ENCODE data around the gene TMEM158. TPM values are rescaled to one million over a fixed set of nuclear protein-coding genes. Genes with fewer than 3 reads are reported as not detected.

TMEM158 gene
- total RNA-seq, 2 experiments from 2014 or later = not detected

DNA sequence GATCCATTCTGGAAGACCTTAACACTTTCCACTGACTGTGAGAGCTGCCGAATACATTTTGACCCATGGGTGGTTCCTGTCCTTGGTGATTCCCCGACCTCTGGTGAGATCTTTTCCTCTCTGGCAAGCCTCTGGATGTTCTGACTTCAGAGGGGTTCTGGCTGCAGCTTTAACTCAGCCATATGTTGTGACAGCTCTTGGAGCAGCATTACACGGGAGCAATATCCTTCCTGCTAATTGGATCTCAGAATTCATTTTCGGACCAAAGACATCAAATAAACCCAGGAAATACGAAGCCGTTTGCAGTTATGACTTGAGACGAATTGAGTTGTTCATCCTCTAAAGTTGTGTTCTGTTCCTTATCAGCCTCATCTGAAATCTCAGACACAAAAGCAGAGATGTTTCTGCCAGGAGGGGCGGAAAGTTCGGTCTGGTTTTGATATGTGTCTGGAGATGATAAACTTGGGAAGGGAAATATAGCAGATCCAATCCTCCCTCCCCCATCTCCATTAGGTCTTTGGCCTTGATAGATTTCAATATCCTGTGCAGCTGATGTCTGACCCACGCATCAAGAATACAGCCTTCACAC lies 10.0 kb downstream of the TMEM158 start:
- peaks cover 9 to 21% of the 10 kb centered on the region in 2 experiments for H3K27me3 ChIP-seq (ENCODE audit: control insufficient read depth in 1 of 2, insufficient read depth in 2 of 2, low read length in 2 of 2)
- H3K36me3 ChIP-seq (ENCODE audit: insufficient read depth, low read length) = no peaks in the 10 kb centered on the region
- ChIA-PET CTCF (no interaction called here), POLR2A (no interaction called here)
- intact Hi-C loops (cut with DNase I, micrococcal nuclease) = loop anchor here in 1 of 2 experiments (5.0 to 10.0 kb wide), 2 partner anchors 276 to 681 kb away; no protein-coding TSS in a partner anchor
- Mint-ChIP-seq H3K4me3 (no peak overlapping the region), H3K36me3 (ENCODE audit: low read depth) (no peaks in the 10 kb centered on the region), H3K4me1 (ENCODE audit: low read depth) (peaks cover 3% of the 10 kb centered on the region), H3K27me3 (peaks cover 25% of the 10 kb centered on the region), H3K27ac (no peak overlapping the region), H3K9me3 (no peaks in the 10 kb centered on the region)
- H3K9me3 ChIP-seq (ENCODE audit: control insufficient read depth in 1 of 2, insufficient read depth in 1 of 2, low read length in 2 of 2) = no peaks in the 10 kb centered on the region
- no peaks in the 10 kb centered on the region for H3K4me1 ChIP-seq (ENCODE audit: insufficient read depth, low read length)
- H3K27ac ChIP-seq (ENCODE audit: low read depth in 1 of 2, low read length in 2 of 2) = no peak overlapping the region
- H3K4me3 ChIP-seq (ENCODE audit: low read length) = no peak overlapping the region
- no peak for DNase-seq
- TF ChIP-seq, protein P1, sequence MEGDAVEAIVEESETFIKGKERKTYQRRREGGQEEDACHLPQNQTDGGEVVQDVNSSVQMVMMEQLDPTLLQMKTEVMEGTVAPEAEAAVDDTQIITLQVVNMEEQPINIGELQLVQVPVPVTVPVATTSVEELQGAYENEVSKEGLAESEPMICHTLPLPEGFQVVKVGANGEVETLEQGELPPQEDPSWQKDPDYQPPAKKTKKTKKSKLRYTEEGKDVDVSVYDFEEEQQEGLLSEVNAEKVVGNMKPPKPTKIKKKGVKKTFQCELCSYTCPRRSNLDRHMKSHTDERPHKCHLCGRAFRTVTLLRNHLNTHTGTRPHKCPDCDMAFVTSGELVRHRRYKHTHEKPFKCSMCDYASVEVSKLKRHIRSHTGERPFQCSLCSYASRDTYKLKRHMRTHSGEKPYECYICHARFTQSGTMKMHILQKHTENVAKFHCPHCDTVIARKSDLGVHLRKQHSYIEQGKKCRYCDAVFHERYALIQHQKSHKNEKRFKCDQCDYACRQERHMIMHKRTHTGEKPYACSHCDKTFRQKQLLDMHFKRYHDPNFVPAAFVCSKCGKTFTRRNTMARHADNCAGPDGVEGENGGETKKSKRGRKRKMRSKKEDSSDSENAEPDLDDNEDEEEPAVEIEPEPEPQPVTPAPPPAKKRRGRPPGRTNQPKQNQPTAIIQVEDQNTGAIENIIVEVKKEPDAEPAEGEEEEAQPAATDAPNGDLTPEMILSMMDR (IDR thresholded peaks at IDR 0.05) = no peak
- ATAC-seq (ENCODE audit: poor library complexity) = no peak

DNA sequence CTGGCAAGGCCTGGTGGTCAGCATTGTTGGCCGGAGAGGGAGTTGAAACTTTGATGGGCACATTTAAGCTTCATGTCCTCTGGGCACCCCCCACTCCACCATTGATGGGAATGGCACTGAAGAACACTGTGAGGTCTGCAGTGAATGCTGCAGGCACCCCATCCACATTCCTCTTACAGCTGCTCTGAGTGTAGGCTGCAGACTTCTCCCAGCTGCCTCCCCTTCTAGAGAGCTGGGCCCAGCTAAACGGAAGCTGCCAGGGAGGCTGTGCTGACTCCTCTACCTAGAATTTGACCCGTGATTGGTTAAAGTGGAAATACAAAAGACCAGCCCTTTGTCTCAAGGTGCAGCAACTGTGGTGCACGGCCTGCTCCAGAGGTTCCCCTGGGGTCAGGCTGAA lies 10.6 kb downstream of the TMEM158 start:
- DNase-seq (no peak), ATAC-seq (ENCODE audit: poor library complexity) (no peak)
- Mint-ChIP-seq H3K27ac (no peak overlapping the region), H3K9me3 (no peaks in the 10 kb centered on the region), H3K4me3 (no peak overlapping the region), H3K4me1 (ENCODE audit: low read depth) (peaks cover 8% of the 10 kb centered on the region), H3K36me3 (ENCODE audit: low read depth) (no peaks in the 10 kb centered on the region), H3K27me3 (peaks cover 23% of the 10 kb centered on the region)
- POLR2A ChIA-PET = no interaction called here
- TF ChIP-seq, protein P1 (IDR thresholded peaks at IDR 0.05) = no peak
- Histone ChIP-seq H3K4me3 (ENCODE audit: low read length) (no peak overlapping the region), H3K27ac (ENCODE audit: low read depth in 1 of 2, low read length in 2 of 2) (no peak overlapping the region), H3K36me3 (ENCODE audit: insufficient read depth, low read length) (no peaks in the 10 kb centered on the region), H3K9me3 (ENCODE audit: control insufficient read depth in 1 of 2, insufficient read depth in 1 of 2, low read length in 2 of 2) (no peaks in the 10 kb centered on the region), H3K4me1 (ENCODE audit: insufficient read depth, low read length) (peaks cover 4% of the 10 kb centered on the region), H3K27me3 (ENCODE audit: control insufficient read depth in 1 of 2, insufficient read depth in 2 of 2, low read length in 2 of 2) (peaks cover 7 to 17% of the 10 kb centered on the region in 2 experiments)
- intact Hi-C loops (cut with DNase I, micrococcal nuclease) = loop anchor here in 1 of 2 experiments (5.0 to 10.0 kb wide), 2 partner anchors 277 to 681 kb away; no protein-coding TSS in a partner anchor
- CTCF ChIA-PET = no interaction called here

DNA sequence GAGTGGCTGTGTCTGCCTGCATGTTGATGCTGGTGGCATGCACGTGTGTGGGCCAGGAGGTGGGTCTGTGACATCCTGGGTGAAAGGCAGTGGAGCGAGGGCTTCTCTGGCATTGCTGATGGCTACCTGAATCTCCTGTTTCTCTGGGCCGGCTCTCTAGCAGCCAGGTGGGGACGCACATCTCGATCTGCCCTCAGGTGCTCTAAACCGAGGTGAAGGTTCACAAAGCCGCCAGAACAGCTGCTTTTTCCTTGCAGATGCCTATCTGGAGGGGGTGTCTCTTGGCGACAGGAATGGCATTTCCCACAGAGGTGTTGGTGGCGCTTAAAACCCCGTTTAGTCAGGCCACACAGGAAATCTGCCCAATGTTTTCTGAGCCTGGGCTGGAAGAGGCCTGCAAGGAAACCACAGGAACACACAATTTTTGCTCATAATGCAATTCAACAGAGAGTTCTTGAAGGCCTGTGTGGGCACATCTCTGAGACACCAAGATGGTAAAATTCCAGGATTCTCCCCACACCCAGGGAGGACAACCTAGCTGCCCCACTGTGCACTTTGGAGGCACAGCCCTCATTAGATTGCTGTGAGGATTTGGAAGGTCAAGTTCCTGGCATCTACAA lies 11.9 kb downstream of the TMEM158 start:
- Mint-ChIP-seq H3K4me3 (no peak overlapping the region), H3K4me1 (ENCODE audit: low read depth) (peaks cover 10% of the 10 kb centered on the region), H3K27ac (no peak overlapping the region), H3K27me3 (peaks cover 15% of the 10 kb centered on the region), H3K9me3 (no peaks in the 10 kb centered on the region), H3K36me3 (ENCODE audit: low read depth) (no peaks in the 10 kb centered on the region)
- no peak for ATAC-seq (ENCODE audit: poor library complexity)
- Histone ChIP-seq H3K4me1 (ENCODE audit: insufficient read depth, low read length) (peaks cover 6% of the 10 kb centered on the region), H3K27me3 (ENCODE audit: control insufficient read depth in 1 of 2, insufficient read depth in 2 of 2, low read length in 2 of 2) (peaks cover 4 to 15% of the 10 kb centered on the region in 2 experiments), H3K9me3 (ENCODE audit: control insufficient read depth in 1 of 2, insufficient read depth in 1 of 2, low read length in 2 of 2) (no peaks in the 10 kb centered on the region), H3K36me3 (ENCODE audit: insufficient read depth, low read length) (no peaks in the 10 kb centered on the region), H3K4me3 (ENCODE audit: low read length) (no peak overlapping the region), H3K27ac (ENCODE audit: low read depth in 1 of 2, low read length in 2 of 2) (no peak overlapping the region)
- DNase-seq = no peak
- TF ChIP-seq, protein P1 (IDR thresholded peaks at IDR 0.05) = no peak
- intact Hi-C loops (cut with DNase I, micrococcal nuclease) = loop anchor here in 1 of 2 experiments (10.0 kb wide), 1 partner anchor 679 kb away; no protein-coding TSS in a partner anchor
- ChIA-PET CTCF (no interaction called here), POLR2A (no interaction called here)
